HFFc6 (cell line): ENCODE data around the gene DRAM1. TPM values are rescaled to one million over a fixed set of nuclear protein-coding genes. Genes with fewer than 3 reads are reported as not detected.

ENCODE experiments used
- DNase-seq: peaks from one replicate; pipeline ENCODE4 v3.0.0-alpha.2; 2018
- H3K27ac Mint-ChIP-seq: 2 replicates; pipeline ENCODE4 v1.8.0; 2020; ENCODE audit warnings: mild to moderate bottlenecking, mixed read lengths
- H3K27me3 Mint-ChIP-seq: 2 replicates; pipeline ENCODE4 v1.8.0; 2021; ENCODE audit warnings: mild to moderate bottlenecking, moderate library complexity, mixed read lengths; ENCODE audit not compliant: insufficient read depth
- H3K36me3 Mint-ChIP-seq: 2 replicates; pipeline ENCODE4 v1.8.0; 2021; ENCODE audit warnings: low read depth, mixed read lengths
- H3K4me1 Mint-ChIP-seq: 2 replicates; pipeline ENCODE4 v1.8.0; 2020; ENCODE audit warnings: low read depth, mixed read lengths
- H3K4me3 Mint-ChIP-seq: 2 replicates; pipeline ENCODE4 v1.8.0; 2020; ENCODE audit warnings: mild to moderate bottlenecking, moderate library complexity, mixed read lengths
- H3K9me3 Mint-ChIP-seq: 2 replicates; pipeline ENCODE4 v1.8.0; 2020; ENCODE audit warnings: mild to moderate bottlenecking, mixed read lengths
- total RNA-seq, 6 experiments: library from RNA; stranded (reverse); fragmentation: NEBNext Ultra II Directional; extraction: Animal tissue kit (Norgen Biotek cat#: 25700); gene quantifications; 2 replicates in 1 of 6; 3 replicates in 5 of 6; pipeline ENCODE4 v1.2.3, GENCODE V29; 2021
- TF ChIP-seq, protein P1 (sequence below): fragments of 200-600 bp; sonication (generic); IDR thresholded peaks from 2 replicates; pipeline ENCODE4 v1.5.0; 2021; ENCODE audit warnings: antibody characterized with exemption, mild to moderate bottlenecking

Gene DRAM1
- total RNA-seq, 6 experiments from 2014 or later = 109 to 136 (median 122) TPM

DNA sequence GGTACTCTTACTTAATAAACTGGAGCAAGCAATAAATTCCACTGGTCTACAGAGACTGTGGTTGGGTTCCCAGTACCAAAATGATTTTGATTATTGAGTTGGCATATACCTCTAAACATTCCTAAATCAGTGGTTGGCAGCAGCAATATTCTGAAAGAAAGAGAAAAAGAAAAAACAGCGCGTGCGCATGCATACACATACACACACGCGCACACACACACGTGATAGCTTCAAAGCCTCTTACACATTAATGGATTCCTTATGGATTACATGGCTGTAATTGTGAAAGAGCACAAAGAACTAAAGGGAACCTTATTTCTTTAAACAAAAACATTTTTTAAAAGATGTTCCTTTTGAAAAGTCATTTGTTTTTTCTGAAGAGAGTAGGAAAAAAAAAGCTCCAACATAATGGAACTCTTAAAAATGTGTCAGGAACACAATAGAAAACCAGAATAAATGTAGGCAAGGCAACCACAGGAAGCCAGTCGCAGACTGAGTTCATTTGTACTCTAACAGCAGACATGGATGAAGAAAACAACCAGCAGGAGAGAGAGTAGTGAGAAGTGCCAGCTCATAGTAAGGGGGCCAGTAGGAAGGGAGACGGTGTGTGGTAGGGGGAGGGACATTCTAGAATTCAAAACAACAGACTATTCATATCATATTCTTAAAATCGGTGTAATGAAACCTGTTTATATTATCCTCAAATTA is 80.0 kb downstream of the DRAM1 start:
- H3K4me1 Mint-ChIP-seq = peaks cover 10% of the 10 kb centered on the region; the same call in 1 of the 2 replicates
- H3K27me3 Mint-ChIP-seq = peaks cover 5% of the 10 kb centered on the region
- peaks cover 6% of the 10 kb centered on the region; the same call in 1 of the 2 replicates for H3K9me3 Mint-ChIP-seq
- H3K27ac Mint-ChIP-seq = no peak overlapping the region; the same call in 1 of the 2 replicates
- DNase-seq = peak; percentile 16
- TF ChIP-seq, protein P1, sequence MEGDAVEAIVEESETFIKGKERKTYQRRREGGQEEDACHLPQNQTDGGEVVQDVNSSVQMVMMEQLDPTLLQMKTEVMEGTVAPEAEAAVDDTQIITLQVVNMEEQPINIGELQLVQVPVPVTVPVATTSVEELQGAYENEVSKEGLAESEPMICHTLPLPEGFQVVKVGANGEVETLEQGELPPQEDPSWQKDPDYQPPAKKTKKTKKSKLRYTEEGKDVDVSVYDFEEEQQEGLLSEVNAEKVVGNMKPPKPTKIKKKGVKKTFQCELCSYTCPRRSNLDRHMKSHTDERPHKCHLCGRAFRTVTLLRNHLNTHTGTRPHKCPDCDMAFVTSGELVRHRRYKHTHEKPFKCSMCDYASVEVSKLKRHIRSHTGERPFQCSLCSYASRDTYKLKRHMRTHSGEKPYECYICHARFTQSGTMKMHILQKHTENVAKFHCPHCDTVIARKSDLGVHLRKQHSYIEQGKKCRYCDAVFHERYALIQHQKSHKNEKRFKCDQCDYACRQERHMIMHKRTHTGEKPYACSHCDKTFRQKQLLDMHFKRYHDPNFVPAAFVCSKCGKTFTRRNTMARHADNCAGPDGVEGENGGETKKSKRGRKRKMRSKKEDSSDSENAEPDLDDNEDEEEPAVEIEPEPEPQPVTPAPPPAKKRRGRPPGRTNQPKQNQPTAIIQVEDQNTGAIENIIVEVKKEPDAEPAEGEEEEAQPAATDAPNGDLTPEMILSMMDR = no peak
- H3K36me3 Mint-ChIP-seq = peaks cover 5% of the 10 kb centered on the region
- H3K4me3 Mint-ChIP-seq = no peak overlapping the region

DNA sequence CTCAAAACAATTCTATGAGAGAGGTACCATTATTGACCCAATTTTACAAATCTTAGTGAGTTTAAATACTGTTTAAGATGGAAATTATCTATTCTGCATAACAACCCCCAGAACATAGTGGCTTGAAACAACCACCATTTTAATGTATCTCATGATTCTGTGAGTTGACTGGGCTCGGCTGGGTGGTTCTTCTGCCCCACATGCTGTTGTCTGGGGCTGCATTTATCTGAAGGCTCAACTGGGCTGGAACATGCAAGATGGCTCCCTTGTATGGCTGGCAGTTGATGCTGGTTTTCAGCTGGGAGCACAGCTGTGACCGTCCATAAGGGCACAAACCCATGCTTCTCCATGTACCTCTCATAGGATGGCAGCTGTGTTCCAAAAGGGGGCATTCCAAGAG is 82.2 kb downstream of the DRAM1 start:
- no peak for DNase-seq
- H3K9me3 Mint-ChIP-seq = peaks cover 6% of the 10 kb centered on the region; the same call in 1 of the 2 replicates
- no peak overlapping the region for H3K27ac Mint-ChIP-seq
- no peak overlapping the region for H3K4me3 Mint-ChIP-seq
- H3K36me3 Mint-ChIP-seq = peaks cover 5% of the 10 kb centered on the region
- TF ChIP-seq, protein P1 = no peak
- H3K27me3 Mint-ChIP-seq = peaks cover 4% of the 10 kb centered on the region
- peaks cover 10% of the 10 kb centered on the region; the same call in 1 of the 2 replicates for H3K4me1 Mint-ChIP-seq

DNA sequence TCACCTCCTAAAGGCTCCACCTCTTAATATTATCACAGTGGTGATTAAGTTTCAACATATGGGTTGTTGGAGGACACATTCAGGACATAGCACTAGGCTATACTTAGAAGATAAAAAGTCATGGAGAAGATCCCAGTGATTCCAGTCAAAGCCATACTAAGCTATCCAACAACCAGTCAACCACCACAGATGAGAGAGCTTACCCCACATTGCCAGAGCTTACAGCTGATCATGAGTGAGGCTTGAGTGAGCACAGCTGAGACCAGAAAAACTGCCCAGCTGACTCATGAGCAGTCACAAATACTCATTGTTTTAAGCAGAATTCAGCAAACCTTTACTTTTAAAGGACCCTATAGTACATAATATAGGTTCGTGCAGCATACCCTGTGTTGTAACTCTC is 85.1 kb downstream of the DRAM1 start:
- TF ChIP-seq, protein P1 = no peak
- DNase-seq = no peak
- Mint-ChIP-seq H3K9me3 (peaks cover 6% of the 10 kb centered on the region; the same call in 1 of the 2 replicates), H3K4me1 (peaks cover 3% of the 10 kb centered on the region; the same call in 1 of the 2 replicates), H3K27ac (no peak overlapping the region), H3K4me3 (no peak overlapping the region), H3K36me3 (peaks cover 5% of the 10 kb centered on the region), H3K27me3 (peaks cover 2% of the 10 kb centered on the region)

DNA sequence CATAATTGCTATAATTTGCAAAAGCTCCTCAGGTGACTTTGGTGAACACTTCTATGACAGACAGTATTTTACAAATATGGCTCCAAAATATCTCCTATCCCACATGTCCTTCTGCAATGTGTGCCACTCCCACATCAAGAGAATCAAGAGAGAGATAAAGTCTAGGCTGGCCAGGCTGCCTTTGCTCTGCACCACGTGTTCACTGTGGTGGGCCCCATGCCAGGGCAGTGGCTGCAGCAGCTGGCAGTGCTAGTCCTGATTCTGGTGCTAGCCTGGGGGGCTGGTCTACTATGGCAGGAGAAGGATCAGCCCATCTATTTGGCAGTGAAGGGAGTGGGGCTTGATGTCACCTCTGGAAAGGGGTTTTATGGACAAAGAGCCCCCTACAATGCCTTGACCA is 86.3 kb downstream of the DRAM1 start:
- DNase-seq = no peak
- peaks cover 5% of the 10 kb centered on the region for H3K36me3 Mint-ChIP-seq
- H3K4me1 Mint-ChIP-seq = no peaks in the 10 kb centered on the region
- peaks cover 6% of the 10 kb centered on the region; the same call in 1 of the 2 replicates for H3K9me3 Mint-ChIP-seq
- no peak overlapping the region for H3K27ac Mint-ChIP-seq
- no peak overlapping the region for H3K4me3 Mint-ChIP-seq
- H3K27me3 Mint-ChIP-seq = peaks cover 1% of the 10 kb centered on the region
- TF ChIP-seq, protein P1 = no peak

DNA sequence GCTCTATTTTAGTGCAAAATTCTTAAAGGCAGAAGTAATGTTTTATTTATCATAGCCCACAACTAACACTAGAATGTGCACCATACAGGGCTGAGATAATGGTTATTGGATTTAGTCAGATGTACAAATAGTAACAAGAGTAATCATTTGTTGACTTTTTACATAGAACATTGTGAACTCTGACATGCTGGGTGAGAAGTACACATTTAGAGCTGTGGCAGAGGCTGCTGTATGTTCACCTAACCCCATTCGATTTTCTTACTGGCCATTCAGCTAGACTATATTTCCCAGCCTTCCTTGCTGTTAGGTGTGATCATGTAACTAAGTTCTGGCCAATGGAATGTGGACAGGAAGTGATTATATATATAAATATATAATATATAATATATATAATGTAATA is 89.1 kb downstream of the DRAM1 start:
- Mint-ChIP-seq H3K27ac (no peak overlapping the region), H3K4me3 (no peak overlapping the region), H3K4me1 (no peaks in the 10 kb centered on the region), H3K27me3 (no peaks in the 10 kb centered on the region; the same call in 1 of the 2 replicates), H3K36me3 (no peaks in the 10 kb centered on the region), H3K9me3 (no peaks in the 10 kb centered on the region)
- TF ChIP-seq, protein P1 = no peak
- no peak for DNase-seq
